GM18517 (cell line): ENCODE data around the gene CEACAM19.
"Not testable (repeated sequence)": the region's sequence is repeated elsewhere in the genome, so short reads cannot be mapped to it uniquely, and the experiment has no call there.

Source experiments
- ATAC-seq: cut with Tn5 transposase; IDR thresholded peaks from one replicate; pipeline ENCODE4 v1.9.1; 2021; ENCODE audit warnings: mild to moderate bottlenecking, moderate library complexity; ENCODE audit not compliant: unreplicated experiment

Gene CEACAM19

GRCh38 chr19:44671400-44671799, at the start of gene CEACAM19:
CEACAM19 (plus strand) TSS chr19:44671482; CDS start chr19:44671932, 450 bp downstream.
- ATAC-seq: no peak

GRCh38 chr19:44623080-44623479, 48.2 kb upstream of the CEACAM19 start:
- ATAC-seq: no peak

- no peak for ATAC-seq
Measured at GRCh38 chr19:44623626-44624025, 47.7 kb upstream of the CEACAM19 start.

GRCh38 chr19:44624840-44625354, 46.4 kb upstream of the CEACAM19 start:
- ATAC-seq: no peak

GRCh38 chr19:44625637-44626036, 45.6 kb upstream of the CEACAM19 start:
- ATAC-seq: not testable (repeated sequence)

GRCh38 chr19:44626048-44626624, 45.1 kb upstream of the CEACAM19 start:
- ATAC-seq: no peak

- ATAC-seq: no peak
Measured at GRCh38 chr19:44627631-44628030, 43.7 kb upstream of the CEACAM19 start.

GRCh38 chr19:44628793-44629192, 42.5 kb upstream of the CEACAM19 start:
- ATAC-seq: no peak

GRCh38 chr19:44631611-44632010, 39.7 kb upstream of the CEACAM19 start:
- not testable (repeated sequence) for ATAC-seq

- ATAC-seq: not testable (repeated sequence)
Measured at GRCh38 chr19:44634058-44634457, 37.2 kb upstream of the CEACAM19 start.

GRCh38 chr19:44634785-44635184, 36.5 kb upstream of the CEACAM19 start:
- ATAC-seq: no peak

- no peak for ATAC-seq
Measured at GRCh38 chr19:44635581-44636438, 35.5 kb upstream of the CEACAM19 start.

- ATAC-seq: no peak
Measured at GRCh38 chr19:44636439-44637389, 34.6 kb upstream of the CEACAM19 start.

- ATAC-seq: no peak
Measured at GRCh38 chr19:44637390-44637764, 33.9 kb upstream of the CEACAM19 start.

- ATAC-seq: no peak
Measured at GRCh38 chr19:44640518-44640917, 30.8 kb upstream of the CEACAM19 start.

GRCh38 chr19:44641501-44642265, 29.6 kb upstream of the CEACAM19 start:
- ATAC-seq: no peak

GRCh38 chr19:44642377-44642776, 28.9 kb upstream of the CEACAM19 start:
- no peak for ATAC-seq

- no peak for ATAC-seq
Measured at GRCh38 chr19:44643605-44644401, 27.5 kb upstream of the CEACAM19 start, which contains the start of gene PVR. PVR (plus strand) TSS chr19:44643910; CDS start chr19:44644097, 187 bp downstream.

- no peak for ATAC-seq
Measured at GRCh38 chr19:44644402-44645016, 26.8 kb upstream of the CEACAM19 start.
